Measurements from ENCODE around the gene PKP4. TPM values are rescaled to one million over a fixed set of nuclear protein-coding genes. Genes with fewer than 3 reads are reported as not detected.
A peak's percentile ranks its signal among the peaks of the same experiment; 100 is the strongest.

Gene PKP4
- total RNA-seq (10 to 100 TPM; 36.2 to 59.0 (median 48.1) TPM), polyA plus RNA-seq (10 to 100 TPM; 17.9 to 19.2 TPM)
- long read RNA-seq, donor 1, partial matches to known transcripts = 33 of 45 reads
- long read RNA-seq, donor 1, other reads (novel, unspliced or antisense) = 12 of 45 reads
- long read RNA-seq, donor 2, full-length matches to known transcripts = 2 of 55 reads
- long read RNA-seq, donor 2, partial matches to known transcripts = 33 of 55 reads
- long read RNA-seq, donor 2, other reads (novel, unspliced or antisense) = 20 of 55 reads
- long read RNA-seq, donor 3, partial matches to known transcripts = 24 of 43 reads
- long read RNA-seq, donor 3, other reads (novel, unspliced or antisense) = 18 of 43 reads

DNA sequence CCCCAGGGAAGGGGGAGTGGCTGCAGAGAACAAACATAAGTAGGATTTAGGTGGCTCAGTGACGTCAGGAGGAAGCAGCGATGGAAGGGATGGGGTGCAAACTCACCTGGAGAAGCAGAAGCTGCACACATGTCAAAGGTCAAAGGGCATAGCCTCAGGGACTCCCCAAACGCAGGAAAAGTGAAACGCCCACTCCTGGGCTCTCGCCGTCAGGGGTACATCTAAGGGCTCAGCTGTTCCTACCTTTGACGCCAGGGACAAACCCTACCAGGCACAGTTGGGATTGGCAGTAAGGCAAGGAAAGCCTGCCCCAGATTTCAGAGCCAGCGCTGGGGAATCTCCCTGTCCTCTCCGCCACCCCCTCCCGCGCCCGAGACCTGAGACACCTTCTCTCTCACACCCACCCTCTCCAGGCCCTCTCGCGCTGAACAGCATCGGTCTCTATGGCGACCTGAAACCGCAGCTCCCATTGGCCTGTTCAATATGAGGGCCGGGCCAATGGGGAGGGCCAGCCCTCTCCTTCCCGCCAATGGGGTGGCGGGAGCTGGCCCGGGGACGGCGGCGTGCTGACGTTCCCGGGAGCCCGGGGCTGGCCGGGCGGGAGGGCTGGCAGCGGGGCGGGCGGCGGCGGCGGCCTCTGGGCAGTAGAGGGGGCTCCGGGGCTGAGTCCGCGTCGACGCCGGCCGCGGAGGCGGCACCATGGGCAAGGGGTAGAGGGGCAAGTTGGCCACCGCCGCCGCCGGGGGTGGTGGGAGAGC, at the start of gene PKP4, which contains the start of gene CCDC148:
Gene PKP4, plus strand, starts transcription at position 644 of the 758 bp plus-strand sequence. CDS start 76,233 bp downstream, outside the sequence.
Gene CCDC148, minus strand, starts transcription at position 445 of the 758 bp plus-strand sequence. Its CDS starts 314 bp downstream, at position 131.
- H3K27me3 ChIP-seq = no peaks in the 10 kb centered on the region
- WGBS, 2 donors = 0% methylated on average over 43 to 48 of the region's 48 CpGs
- peak within 1 kb of the TSS; percentile 57 to 97 (median 91) for H3K4me3 ChIP-seq

DNA sequence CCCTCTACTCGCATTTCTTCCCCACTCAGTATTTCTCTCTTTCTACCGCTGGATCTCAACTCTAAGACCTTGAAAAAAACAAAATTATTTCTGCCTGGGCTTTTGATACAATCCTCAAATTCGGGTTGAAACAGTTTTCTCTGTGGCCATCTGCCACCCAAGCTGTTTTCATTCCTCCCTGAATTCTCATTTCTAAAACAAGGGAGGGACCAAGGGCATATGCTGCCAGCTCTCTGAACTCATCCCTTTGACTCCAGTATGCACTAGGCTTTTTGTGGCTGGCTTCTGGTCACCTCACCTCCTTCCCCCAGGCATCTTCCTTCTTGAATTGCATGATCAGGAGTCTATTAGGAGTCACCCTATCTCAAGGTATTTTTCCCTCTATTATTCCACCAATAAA, 49.7 kb upstream of the PKP4 start:
- TF ChIP-seq, protein P1, sequence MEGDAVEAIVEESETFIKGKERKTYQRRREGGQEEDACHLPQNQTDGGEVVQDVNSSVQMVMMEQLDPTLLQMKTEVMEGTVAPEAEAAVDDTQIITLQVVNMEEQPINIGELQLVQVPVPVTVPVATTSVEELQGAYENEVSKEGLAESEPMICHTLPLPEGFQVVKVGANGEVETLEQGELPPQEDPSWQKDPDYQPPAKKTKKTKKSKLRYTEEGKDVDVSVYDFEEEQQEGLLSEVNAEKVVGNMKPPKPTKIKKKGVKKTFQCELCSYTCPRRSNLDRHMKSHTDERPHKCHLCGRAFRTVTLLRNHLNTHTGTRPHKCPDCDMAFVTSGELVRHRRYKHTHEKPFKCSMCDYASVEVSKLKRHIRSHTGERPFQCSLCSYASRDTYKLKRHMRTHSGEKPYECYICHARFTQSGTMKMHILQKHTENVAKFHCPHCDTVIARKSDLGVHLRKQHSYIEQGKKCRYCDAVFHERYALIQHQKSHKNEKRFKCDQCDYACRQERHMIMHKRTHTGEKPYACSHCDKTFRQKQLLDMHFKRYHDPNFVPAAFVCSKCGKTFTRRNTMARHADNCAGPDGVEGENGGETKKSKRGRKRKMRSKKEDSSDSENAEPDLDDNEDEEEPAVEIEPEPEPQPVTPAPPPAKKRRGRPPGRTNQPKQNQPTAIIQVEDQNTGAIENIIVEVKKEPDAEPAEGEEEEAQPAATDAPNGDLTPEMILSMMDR (IDR thresholded peaks at IDR 0.05) = no peak
- Histone ChIP-seq H3K9me3 (peaks cover 0 to 25% (median 22%) of the 10 kb centered on the region in 11 donors), H3K4me1 (peaks cover 0 to 11% (median 0%) of the 10 kb centered on the region in 9 donors), H3K27me3 (no peaks in the 10 kb centered on the region), H3K27ac (no peak overlapping the region), H3K4me3 (no peak overlapping the region), H3K36me3 (no peaks in the 10 kb centered on the region)
- ATAC-seq = no peak
- intact Hi-C loops (cut with DNase I) = no loop called here
- WGBS, 2 donors = 75 to 76% methylated on average over 3 of the region's 3 CpGs
- no peak for DNase-seq

More for the DNA sequence above, at the start of gene PKP4, which contains the start of gene CCDC148:
- DNase-seq (peak; percentile 87 to 90), ATAC-seq (peak; percentile 94 to 98 (median 96))
- no peaks in the 10 kb centered on the region for H3K36me3 ChIP-seq
- no peaks in the 10 kb centered on the region for H3K9me3 ChIP-seq
- H3K4me1 ChIP-seq = peaks cover 0 to 41% (median 36%) of the 10 kb centered on the region in 9 donors
- TF ChIP-seq, protein P1 (IDR thresholded peaks at IDR 0.05) = peak in 3 of 9 donors; percentile 32 to 48 (median 48)
- peak within 1 kb of the TSS; percentile 73 to 98 (median 96) for H3K27ac ChIP-seq
- intact Hi-C loops (cut with DNase I) = loop anchor here (5.0 to 10.0 kb wide), 10 partner anchors 198 to 422 kb away; no protein-coding TSS in a partner anchor

DNA sequence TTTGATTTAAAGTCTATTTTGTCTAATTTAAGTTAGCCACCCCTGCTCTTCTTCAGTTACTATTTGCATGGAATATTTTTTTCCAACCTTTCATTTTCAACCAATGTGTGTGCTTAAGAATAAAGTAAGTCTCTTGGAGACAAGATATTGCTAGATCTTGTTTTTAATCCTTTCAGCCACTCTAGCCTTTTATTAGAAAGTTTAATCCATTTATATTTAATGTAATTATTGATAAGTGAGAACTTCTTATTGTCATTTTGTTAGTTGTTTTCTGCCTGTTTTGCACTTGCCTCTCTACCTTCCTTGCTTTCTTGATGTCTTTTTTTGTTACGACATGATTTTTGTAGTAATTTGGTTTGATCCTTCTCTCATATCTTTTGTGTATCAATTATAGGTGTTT, 46.6 kb upstream of the PKP4 start:
- TF ChIP-seq, protein P1 (IDR thresholded peaks at IDR 0.05) = no peak
- H3K27me3 ChIP-seq = no peaks in the 10 kb centered on the region
- intact Hi-C loops (cut with DNase I) = no loop called here
- no peak overlapping the region for H3K27ac ChIP-seq
- peaks cover 0 to 26% (median 22%) of the 10 kb centered on the region in 11 donors for H3K9me3 ChIP-seq
- H3K4me1 ChIP-seq = no peaks in the 10 kb centered on the region
- ATAC-seq (no peak), DNase-seq (no peak)
- WGBS, 2 donors = 96 to 100% methylated on average over 1 of the region's 1 CpG
- no peak overlapping the region for H3K4me3 ChIP-seq
- H3K36me3 ChIP-seq = no peaks in the 10 kb centered on the region

- no peak for ATAC-seq
- H3K27ac ChIP-seq = no peak overlapping the region
- no peak overlapping the region for H3K4me3 ChIP-seq
- no peaks in the 10 kb centered on the region for H3K36me3 ChIP-seq
- H3K4me1 ChIP-seq = no peaks in the 10 kb centered on the region
- no peaks in the 10 kb centered on the region for H3K27me3 ChIP-seq
- DNase-seq = no peak
- TF ChIP-seq, protein P1 (IDR thresholded peaks at IDR 0.05) = no peak
- intact Hi-C loops (cut with DNase I) = no loop called here
- H3K9me3 ChIP-seq = peaks cover 0 to 42% (median 29%) of the 10 kb centered on the region in 11 donors
Observed at GRCh38 chr2:158411748-158412147, 45.0 kb upstream of the PKP4 start.

Measured in heart right ventricle (tissue), 16 donors.